Brain microvascular endothelial cell (primary cell): ENCODE results near the gene MCC.

Experiments
- DNase-seq: peaks from one replicate; pipeline ENCODE4 v3.0.0-alpha.2; 2020
- H3K27ac ChIP-seq: fragments of 250-450 bp; sonication (Bioruptor Pico); 2 replicates; pipeline ENCODE4 v1.5.1; 2020; ENCODE audit warnings: mild to moderate bottlenecking, moderate library complexity
- H3K27me3 ChIP-seq: fragments of 250-450 bp; sonication (Bioruptor Pico); replicated peaks from 2 replicates; pipeline ENCODE4 v1.5.1; 2020; ENCODE audit warnings: mild to moderate bottlenecking
- H3K36me3 ChIP-seq: fragments of 250-450 bp; sonication (Bioruptor Pico); replicated peaks from 2 replicates; pipeline ENCODE4 v1.5.1; 2020; ENCODE audit warnings: mild to moderate bottlenecking
- H3K4me3 ChIP-seq: 2 replicates; pipeline ENCODE4 v1.5.1; 2011; ENCODE audit warnings: low read depth, mild to moderate bottlenecking, control low read depth, low read length, moderate library complexity
- in situ Hi-C: cut with HindIII; loops from 2 replicates; pipeline ENCODE4 v1.10.0; 2017; ENCODE audit warnings: low sequenced_read_pairs, low pct_ligation_motif_present
- TF ChIP-seq, protein P1 (sequence below): IDR thresholded peaks from 2 replicates; pipeline ENCODE4 v1.5.1; 2011; ENCODE audit warnings: low read depth, mild to moderate bottlenecking, moderate library complexity, low read length, control low read depth, inconsistent platforms; ENCODE audit errors: missing control alignments

Gene MCC

DNA sequence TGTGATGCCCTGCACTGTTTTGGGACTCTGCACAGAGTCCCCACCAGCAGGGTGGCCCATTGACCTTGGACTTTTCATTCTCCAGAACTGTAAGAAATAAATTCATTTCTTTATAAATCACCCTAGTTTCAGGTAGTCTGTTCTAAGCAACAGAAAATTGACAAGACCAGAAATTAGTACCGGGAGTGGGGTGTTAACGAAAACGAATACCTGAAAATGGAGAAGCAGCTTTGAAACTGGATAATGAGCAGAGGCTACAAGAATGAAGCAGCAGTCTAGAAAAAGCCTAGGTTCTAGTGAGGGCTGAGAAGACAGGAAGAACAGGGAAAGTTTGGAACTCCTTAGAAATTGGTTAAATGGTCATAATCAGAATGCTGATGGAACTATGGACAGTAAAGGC is 2.1 kb upstream of the MCC start:
- no peak overlapping the region for H3K4me3 ChIP-seq
- in situ Hi-C loops = no loop called here
- DNase-seq = no peak
- H3K27ac ChIP-seq = no peak overlapping the region
- TF ChIP-seq, protein P1, sequence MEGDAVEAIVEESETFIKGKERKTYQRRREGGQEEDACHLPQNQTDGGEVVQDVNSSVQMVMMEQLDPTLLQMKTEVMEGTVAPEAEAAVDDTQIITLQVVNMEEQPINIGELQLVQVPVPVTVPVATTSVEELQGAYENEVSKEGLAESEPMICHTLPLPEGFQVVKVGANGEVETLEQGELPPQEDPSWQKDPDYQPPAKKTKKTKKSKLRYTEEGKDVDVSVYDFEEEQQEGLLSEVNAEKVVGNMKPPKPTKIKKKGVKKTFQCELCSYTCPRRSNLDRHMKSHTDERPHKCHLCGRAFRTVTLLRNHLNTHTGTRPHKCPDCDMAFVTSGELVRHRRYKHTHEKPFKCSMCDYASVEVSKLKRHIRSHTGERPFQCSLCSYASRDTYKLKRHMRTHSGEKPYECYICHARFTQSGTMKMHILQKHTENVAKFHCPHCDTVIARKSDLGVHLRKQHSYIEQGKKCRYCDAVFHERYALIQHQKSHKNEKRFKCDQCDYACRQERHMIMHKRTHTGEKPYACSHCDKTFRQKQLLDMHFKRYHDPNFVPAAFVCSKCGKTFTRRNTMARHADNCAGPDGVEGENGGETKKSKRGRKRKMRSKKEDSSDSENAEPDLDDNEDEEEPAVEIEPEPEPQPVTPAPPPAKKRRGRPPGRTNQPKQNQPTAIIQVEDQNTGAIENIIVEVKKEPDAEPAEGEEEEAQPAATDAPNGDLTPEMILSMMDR = no peak
- H3K36me3 ChIP-seq = no peaks in the 10 kb centered on the region
- H3K27me3 ChIP-seq = no peaks in the 10 kb centered on the region

DNA sequence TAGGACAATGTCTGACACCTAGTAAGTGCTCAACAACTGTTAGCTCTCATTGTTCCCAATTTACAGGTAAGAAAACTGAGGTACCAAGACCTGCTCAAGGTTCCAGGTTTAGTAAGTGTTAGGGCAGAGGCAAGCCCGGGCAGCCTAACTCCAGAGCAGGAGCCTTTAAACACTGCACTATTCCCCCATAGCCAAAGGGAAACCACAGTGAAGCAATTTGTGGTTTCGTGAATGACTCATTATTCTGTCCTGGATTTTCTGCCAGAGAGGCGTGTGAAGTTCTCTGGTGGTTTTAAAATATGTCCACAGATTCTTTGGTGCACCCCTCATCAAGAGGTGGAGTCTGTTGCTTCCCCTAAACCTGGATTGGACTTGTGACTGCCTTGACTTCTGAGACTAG is 1.0 kb upstream of the MCC start:
- Histone ChIP-seq H3K27me3 (no peaks in the 10 kb centered on the region), H3K27ac (peak overlapping the region; percentile 61), H3K4me3 (no peak overlapping the region), H3K36me3 (no peaks in the 10 kb centered on the region)
- in situ Hi-C loops = no loop called here
- peak; percentile 97 for DNase-seq
- TF ChIP-seq, protein P1 = no peak

- peak; percentile 20 for DNase-seq
- in situ Hi-C loops = no loop called here
- H3K27me3 ChIP-seq = no peaks in the 10 kb centered on the region
- peak overlapping the region; percentile 56 for H3K27ac ChIP-seq
- TF ChIP-seq, protein P1 = no peak
- peak overlapping the region; percentile 86 for H3K4me3 ChIP-seq
- no peaks in the 10 kb centered on the region for H3K36me3 ChIP-seq
Observed at GRCh38 chr5:113488645-113489184, 462 bp upstream of the MCC start.

DNA sequence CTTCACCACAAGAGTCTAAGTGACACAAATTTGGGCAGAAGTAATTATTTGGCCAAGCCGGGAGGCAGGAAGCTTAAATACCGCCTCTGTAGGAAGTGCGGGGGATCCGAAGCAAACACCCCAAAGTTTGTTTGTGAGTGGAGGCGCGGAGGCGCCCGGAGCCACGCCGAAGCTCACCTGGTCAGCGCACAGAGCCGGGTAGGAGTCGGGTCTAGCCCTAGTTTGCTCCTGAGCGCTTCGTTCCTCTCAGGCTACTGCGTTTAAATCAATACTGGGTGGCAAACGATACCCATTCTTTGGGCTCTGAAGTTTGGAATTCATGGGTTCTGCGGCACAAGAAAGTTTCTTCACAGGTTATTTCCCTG is 855 bp downstream of the MCC start:
- in situ Hi-C loops = no loop called here
- no peak for DNase-seq
- peak overlapping the region; percentile 86 for H3K4me3 ChIP-seq
- no peaks in the 10 kb centered on the region for H3K36me3 ChIP-seq
- H3K27ac ChIP-seq = no peak overlapping the region
- no peaks in the 10 kb centered on the region for H3K27me3 ChIP-seq
- TF ChIP-seq, protein P1 = peak; percentile 21

DNA sequence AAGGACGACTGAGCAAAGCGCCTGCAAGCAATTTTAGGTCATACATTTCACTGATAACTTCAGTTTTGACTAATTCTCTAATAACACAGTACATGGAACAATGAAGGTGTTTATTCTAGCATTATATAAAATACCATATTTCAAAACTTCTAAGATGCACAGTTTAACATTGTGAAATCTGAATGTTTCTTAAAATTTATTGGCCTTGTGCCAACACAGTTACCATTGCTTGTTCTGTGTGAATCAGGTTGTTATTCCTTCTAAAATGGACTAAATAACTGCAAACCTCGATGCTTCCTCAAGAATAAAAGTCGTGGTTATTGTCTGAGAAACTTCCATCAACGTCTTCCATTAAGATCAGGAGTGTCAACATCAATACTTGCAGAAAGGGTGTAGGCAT is 8.0 kb downstream of the MCC start:
- Histone ChIP-seq H3K4me3 (no peak overlapping the region), H3K36me3 (no peaks in the 10 kb centered on the region), H3K27me3 (no peaks in the 10 kb centered on the region), H3K27ac (no peak overlapping the region)
- TF ChIP-seq, protein P1 = no peak
- in situ Hi-C loops = no loop called here
- no peak for DNase-seq

GRCh38 chr5:113478691-113479090 is 9.6 kb downstream of the MCC start:
- no peak overlapping the region for H3K4me3 ChIP-seq
- TF ChIP-seq, protein P1 = no peak
- no peaks in the 10 kb centered on the region for H3K36me3 ChIP-seq
- H3K27ac ChIP-seq = no peak overlapping the region
- in situ Hi-C loops = no loop called here
- DNase-seq = no peak
- H3K27me3 ChIP-seq = no peaks in the 10 kb centered on the region
